HG03354 (cell line): ENCODE results near the gene LRP1.

Source experiments
- ATAC-seq: cut with Tn5 transposase; IDR thresholded peaks from one replicate; pipeline ENCODE4 v1.9.1; 2021; ENCODE audit warnings: mild to moderate bottlenecking; ENCODE audit not compliant: unreplicated experiment, poor library complexity, severe bottlenecking

LRP1 gene

DNA sequence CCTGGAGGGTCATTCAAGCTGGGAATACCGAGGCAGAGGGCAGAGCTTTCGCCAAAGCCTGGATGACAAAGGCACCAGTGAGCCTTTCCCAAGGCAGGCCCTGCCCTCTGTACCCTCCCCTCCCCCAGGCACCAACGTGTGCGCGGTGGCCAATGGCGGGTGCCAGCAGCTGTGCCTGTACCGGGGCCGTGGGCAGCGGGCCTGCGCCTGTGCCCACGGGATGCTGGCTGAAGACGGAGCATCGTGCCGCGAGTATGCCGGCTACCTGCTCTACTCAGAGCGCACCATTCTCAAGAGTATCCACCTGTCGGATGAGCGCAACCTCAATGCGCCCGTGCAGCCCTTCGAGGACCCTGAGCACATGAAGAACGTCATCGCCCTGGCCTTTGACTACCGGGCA lies 57.1 kb downstream of the LRP1 start:
- no peak for ATAC-seq

- ATAC-seq, result no peak
These were observed 57.7 kb downstream of the LRP1 start for GRCh38 chr12:57185906-57186508.

DNA sequence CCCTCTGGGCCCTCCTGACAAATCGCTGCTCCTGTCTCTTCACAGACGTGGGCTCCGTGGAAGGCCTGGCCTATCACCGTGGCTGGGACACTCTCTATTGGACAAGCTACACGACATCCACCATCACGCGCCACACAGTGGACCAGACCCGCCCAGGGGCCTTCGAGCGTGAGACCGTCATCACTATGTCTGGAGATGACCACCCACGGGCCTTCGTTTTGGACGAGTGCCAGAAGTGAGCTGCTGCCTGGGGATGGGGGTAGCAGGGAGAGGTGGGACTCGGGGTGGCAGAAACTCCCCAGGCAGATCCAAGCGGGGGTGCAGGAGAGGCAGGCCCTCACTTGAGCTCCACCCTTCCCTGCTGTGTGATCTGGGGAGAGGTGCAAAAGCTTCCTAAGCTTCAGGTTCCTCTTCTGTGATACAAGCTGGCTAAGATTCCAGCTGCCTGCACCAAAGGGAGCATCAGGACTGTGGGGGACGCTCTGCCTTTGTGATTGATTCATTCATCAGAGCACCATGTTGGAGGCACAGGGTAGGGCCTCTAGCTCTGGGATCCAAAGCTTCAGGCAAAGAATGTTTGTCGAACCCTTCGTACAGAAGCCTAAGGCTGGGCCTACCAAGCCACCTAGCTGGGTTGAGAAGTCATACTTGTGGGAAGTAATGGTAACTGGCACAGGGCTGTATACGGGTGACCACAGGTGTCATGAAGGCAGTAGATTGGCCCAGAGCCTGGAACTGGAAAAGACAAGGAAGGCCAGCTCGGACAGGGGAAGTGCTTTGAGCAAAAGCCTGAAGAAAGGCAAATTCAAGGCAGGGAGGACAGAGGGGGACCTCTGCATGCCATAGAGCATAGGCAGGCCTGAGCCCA lies 59.2 kb downstream of the LRP1 start:
- no peak for ATAC-seq

- no peak for ATAC-seq
These were observed 59.8 kb downstream of the LRP1 start for GRCh38 chr12:57188090-57188425.

DNA sequence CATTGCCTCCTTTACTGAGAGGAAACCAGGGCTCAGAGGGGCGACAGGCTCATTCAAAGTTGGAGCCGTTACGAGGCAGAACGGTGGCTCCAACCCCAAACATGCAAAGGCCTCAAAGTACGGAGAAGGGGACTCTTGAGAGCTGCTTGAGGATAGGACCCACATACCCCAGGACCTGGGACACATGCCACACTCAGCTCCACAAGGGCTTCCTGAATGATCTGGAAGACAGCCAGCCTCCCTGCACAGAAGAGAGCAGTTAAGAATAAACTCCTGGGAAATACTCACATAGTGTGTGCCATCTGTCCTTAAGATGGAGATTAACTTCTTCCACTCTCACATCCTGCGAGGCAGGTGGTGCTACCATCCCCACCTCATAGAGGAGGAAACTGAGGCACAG lies 61.8 kb downstream of the LRP1 start:
- no peak for ATAC-seq

GRCh38 chr12:57190821-57191220 lies 62.5 kb downstream of the LRP1 start:
- no peak for ATAC-seq

- no peak for ATAC-seq
These were observed 63.1 kb downstream of the LRP1 start for GRCh38 chr12:57191410-57191809.

- no peak for ATAC-seq
These were observed 64.6 kb downstream of the LRP1 start for GRCh38 chr12:57192920-57193319.

DNA sequence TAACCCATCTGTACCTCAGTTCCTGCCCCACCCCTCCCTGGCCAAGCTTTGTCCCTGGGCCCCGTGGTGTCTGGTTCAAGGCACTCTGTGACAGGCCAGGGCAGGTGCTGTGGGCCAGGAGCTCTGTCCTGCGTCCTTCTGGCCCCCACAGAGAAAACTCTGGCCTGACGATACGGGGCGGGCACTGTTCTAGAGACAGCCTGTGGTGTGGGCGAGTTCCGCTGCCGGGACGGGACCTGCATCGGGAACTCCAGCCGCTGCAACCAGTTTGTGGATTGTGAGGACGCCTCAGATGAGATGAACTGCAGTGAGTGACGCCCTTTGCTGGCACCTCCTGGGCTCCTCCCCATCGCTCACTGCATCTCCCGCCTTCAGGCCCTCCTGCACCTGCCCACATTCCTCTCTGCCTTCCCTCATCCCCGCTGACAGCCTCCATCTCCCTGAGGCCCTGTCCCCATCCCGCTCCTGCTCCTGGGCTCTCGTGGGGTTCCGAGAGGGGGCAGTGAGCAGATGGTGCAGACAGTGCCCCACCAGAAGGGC lies 65.5 kb downstream of the LRP1 start:
- ATAC-seq, result no peak

DNA sequence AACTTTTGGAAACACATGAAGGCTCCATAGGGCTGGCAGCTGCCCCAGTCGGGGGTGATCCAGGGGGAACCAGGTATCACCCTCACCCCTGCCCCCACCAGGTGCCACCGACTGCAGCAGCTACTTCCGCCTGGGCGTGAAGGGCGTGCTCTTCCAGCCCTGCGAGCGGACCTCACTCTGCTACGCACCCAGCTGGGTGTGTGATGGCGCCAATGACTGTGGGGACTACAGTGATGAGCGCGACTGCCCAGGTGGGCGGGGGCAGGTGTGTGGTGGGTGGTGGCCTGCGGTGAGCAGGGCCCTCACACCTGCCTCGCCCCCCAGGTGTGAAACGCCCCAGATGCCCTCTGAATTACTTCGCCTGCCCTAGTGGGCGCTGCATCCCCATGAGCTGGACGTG lies 66.0 kb downstream of the LRP1 start:
- ATAC-seq, result no peak

DNA sequence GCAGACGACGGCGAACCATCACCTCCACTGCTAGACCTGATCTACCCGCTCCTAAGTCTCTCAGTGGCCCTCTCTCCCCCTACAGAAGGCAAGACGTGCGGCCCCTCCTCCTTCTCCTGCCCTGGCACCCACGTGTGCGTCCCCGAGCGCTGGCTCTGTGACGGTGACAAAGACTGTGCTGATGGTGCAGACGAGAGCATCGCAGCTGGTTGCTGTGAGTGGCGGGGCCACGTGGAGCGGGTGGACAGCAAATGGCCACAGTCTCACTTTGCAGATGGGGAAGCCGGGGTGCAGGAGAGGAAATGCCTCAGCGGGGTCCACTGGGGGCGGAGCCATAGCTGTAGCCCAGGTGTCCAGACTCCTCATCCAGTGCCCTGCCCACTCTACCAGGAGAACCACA lies 66.9 kb downstream of the LRP1 start:
- ATAC-seq, result no peak

DNA sequence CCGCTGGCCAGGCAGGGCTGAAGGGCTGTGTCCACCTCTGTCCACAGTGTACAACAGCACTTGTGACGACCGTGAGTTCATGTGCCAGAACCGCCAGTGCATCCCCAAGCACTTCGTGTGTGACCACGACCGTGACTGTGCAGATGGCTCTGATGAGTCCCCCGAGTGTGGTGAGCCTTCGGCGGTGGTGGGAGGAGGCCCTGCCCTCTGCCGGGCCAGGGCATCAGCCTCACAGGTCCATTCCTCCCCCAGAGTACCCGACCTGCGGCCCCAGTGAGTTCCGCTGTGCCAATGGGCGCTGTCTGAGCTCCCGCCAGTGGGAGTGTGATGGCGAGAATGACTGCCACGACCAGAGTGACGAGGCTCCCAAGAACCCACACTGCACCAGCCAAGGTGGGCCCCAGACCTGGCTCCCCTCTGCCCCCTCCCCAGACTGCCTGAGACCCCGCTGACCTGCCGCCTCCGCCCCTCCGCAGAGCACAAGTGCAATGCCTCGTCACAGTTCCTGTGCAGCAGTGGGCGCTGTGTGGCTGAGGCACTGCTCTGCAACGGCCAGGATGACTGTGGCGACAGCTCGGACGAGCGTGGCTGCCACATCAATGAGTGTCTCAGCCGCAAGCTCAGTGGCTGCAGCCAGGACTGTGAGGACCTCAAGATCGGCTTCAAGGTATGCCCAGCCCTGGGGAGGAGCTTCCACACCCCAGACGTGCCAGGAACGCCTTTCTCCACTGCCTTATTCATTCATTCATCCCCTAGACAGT lies 67.5 kb downstream of the LRP1 start:
- no peak for ATAC-seq

DNA sequence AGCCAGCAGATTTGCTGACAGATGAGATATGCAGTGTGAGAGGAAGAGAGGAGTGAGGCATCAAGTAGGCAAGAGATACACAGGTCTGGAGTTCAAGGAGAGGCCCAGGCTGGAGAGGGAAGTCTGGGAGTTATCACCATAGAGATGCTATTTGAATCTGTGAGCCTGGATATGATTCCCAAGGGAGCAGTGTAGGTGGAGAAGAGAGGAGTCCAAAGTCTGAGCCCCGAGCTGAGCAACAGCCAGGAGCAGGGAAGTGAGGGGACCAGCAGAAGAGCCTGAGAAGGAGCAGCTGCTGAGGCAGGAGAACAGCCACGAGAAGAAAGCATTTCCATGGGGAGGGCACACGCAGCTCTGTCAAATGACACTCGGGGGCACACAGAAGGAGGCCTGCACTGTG lies 68.2 kb downstream of the LRP1 start:
- ATAC-seq, result no peak

- no peak for ATAC-seq
These were observed 68.7 kb downstream of the LRP1 start for GRCh38 chr12:57196956-57197355.

GRCh38 chr12:57198329-57198728 lies 70.0 kb downstream of the LRP1 start:
- no peak for ATAC-seq

DNA sequence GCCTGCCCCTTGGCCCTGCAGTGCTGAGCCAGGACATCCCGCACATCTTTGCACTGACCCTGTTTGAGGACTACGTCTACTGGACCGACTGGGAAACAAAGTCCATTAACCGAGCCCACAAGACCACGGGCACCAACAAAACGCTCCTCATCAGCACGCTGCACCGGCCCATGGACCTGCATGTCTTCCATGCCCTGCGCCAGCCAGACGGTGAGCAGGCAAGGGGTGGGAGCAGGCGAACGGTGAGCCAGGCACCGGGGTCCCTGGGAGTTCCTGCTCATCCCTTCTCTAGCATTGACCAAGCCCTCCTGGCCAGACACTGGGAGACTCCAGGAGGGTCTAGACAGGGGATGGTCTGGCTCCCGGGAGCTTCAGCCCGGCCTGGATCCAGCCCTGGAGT lies 70.9 kb downstream of the LRP1 start:
- ATAC-seq, result no peak

- no peak for ATAC-seq
These were observed 72.2 kb downstream of the LRP1 start for GRCh38 chr12:57200497-57200896.

DNA sequence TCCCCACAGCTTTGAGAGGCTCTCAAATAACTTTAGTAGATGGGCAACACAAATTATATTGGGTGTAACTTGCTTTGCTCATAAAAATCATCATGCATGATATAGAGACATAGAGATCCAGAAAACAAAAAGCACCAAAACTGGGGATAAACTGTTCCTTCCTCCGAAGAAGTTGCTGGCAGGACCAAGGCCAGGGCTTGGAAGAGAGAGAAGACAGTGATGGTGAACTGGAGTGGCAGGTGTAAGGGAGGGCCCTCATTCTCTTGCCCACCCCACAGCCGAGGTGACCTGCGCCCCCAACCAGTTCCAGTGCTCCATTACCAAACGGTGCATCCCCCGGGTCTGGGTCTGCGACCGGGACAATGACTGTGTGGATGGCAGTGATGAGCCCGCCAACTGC lies 72.9 kb downstream of the LRP1 start:
- ATAC-seq, result no peak

DNA sequence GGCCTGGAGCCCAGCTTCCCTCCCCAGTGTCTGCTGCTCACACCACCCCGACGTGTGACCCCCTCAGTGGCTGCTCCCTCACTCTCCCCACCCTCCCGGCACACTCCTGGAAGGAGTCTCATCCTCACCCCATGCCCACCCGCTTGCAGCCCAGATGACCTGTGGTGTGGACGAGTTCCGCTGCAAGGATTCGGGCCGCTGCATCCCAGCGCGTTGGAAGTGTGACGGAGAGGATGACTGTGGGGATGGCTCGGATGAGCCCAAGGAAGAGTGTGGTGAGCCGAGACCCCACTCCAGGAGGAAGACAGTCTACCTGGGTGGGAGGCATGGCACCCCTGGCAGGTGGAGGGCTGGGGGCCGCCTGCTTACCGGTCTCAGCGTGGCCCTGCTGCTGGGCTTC lies 73.3 kb downstream of the LRP1 start:
- no peak for ATAC-seq

DNA sequence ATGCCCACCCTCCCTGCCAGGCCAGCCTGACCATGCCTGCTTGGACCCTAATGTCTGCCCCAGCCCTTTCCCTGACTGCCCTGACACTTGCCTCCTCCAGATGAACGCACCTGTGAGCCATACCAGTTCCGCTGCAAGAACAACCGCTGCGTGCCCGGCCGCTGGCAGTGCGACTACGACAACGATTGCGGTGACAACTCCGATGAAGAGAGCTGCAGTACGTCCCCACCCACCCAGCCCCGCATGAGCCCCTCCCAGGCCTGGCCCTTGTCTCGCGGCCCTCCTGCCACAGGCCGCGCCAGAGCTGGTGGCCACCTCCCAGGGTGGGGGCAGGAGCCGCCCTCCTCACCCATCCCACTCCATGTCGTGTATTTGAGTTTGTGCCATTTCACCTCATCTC lies 74.0 kb downstream of the LRP1 start:
- ATAC-seq, result no peak

GRCh38 chr12:57203201-57203600 lies 74.9 kb downstream of the LRP1 start:
- no peak for ATAC-seq
